ENCODE results near the gene PHYKPL.

DNA sequence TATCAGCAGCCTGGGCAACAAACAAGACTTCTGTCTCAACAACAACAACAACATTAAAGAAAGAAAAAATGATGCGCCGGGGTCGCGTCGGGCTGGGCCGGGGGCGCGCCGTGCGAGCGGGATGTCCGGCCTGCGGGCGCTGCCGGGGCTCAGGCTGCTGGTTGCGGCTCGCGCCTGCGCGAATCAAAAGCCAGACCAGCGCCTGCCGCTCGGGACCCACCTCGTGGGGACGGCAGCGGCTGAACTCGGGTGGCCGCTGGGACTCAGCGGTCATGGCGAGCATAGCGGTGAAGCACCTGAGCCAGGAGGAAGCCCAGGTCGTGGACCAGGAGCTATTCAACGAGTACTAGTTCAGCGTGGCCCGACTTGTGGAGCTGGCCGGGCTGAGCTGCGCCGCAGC lies 67.0 kb downstream of the PHYKPL start:
- TF ChIP-seq, protein P1, sequence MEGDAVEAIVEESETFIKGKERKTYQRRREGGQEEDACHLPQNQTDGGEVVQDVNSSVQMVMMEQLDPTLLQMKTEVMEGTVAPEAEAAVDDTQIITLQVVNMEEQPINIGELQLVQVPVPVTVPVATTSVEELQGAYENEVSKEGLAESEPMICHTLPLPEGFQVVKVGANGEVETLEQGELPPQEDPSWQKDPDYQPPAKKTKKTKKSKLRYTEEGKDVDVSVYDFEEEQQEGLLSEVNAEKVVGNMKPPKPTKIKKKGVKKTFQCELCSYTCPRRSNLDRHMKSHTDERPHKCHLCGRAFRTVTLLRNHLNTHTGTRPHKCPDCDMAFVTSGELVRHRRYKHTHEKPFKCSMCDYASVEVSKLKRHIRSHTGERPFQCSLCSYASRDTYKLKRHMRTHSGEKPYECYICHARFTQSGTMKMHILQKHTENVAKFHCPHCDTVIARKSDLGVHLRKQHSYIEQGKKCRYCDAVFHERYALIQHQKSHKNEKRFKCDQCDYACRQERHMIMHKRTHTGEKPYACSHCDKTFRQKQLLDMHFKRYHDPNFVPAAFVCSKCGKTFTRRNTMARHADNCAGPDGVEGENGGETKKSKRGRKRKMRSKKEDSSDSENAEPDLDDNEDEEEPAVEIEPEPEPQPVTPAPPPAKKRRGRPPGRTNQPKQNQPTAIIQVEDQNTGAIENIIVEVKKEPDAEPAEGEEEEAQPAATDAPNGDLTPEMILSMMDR (IDR thresholded peaks at IDR 0.05; ENCODE audit: borderline replicate concordance, extremely low read depth, low read length, poor library complexity, severe bottlenecking): no peak
- TF ChIP-seq EZH2 (IDR thresholded peaks at IDR 0.05; ENCODE audit: borderline replicate concordance, low read depth, low read length, severe bottlenecking): no peak
